ENCODE data around the gene MAPRE2.

MAPRE2 gene

DNA sequence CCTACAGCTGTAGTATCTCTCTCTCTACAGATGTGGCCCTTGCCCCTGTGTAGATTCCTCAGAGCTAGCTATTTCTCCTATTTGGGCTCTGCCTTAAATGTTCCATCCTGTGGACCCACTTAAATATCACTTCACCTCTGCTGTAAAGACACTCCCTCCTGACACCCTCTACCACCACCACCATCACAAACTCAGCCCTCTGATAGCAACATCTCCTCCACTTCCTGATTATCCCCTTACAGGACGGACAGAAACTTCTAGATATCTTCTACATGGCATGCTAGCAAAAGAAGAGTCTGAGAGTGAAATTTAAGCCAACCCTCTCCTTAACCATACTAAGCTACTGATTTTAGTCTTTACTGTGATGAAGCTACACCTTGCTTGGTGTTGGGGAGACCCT is 3.2 kb upstream of the MAPRE2 start:
- DNase-seq (ENCODE audit: low read depth): no peak

DNA sequence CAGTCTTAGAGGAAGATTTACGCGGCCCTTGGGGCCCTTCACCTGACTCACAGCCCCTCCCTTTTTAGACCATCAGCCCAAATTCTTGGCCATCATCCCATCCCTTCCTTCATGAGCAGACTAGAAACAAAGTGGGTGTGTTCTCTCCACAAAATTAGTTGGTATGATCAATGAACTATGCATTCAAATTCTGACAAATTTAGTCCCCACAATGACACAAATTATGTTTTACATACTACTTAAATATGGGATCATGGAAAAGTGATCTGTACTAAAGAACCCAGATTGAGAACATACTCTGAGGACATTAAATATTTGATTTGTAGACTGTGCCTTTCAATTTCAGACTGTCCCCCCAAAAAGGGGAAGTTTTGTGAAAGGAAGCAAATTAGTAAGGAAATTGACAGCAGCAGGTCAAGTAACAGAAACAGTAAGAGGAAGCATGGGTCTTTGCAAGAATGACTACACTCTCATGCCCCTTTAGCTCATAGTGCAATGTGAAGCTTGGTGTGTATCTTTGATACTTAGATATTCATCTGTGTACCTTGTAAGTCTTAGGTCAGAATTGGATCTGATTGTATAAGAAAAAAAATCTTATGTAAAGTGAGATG is 2.2 kb upstream of the MAPRE2 start:
- no peak for DNase-seq (ENCODE audit: low read depth)

DNA sequence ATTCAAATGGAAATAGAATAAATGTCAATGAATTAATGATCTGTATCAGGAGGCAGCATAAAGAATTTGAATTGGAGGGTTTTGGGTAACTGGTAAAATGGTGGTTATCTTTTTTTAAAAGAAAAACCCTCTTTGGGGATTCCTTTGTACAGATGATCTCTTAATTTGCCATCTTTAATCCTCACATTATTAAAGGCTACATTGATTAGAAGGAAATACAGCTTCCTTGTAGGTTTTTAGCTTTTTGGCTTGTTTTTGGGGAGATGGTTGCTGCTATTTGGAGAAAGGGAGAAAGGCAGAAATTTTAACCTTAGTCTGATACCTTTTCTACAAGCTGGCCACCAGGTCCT is 600 bp upstream of the MAPRE2 start:
- no peak for DNase-seq (ENCODE audit: low read depth)

DNA sequence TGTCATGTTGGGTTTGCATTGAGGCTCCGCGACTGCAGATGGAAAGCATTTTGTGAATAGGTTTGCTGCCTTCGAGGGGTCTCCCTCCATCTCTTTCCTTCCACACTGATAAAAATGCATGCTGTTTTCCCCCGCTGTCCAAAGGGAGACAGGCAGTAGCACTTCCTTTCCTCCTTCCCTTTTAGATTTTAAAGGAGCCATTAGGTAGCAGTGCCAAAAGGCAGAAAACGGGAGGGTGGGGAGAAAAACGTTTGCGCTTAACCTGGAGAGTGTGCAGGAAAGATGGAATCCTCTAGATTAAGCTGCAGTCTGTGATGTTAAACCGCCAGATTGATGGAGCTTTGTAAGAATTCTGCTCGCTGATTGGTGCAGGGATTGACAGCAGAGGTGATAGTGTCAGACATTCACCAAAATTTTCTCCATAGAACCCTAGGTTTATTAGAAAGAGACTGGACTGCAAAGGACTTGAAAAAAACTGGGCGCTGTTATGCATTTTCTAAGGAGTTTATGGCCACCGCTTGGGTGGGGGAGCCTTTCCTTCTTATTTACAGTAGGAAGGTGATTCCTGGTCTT is 688 bp downstream of the MAPRE2 start:
- no peak for DNase-seq (ENCODE audit: low read depth)

DNA sequence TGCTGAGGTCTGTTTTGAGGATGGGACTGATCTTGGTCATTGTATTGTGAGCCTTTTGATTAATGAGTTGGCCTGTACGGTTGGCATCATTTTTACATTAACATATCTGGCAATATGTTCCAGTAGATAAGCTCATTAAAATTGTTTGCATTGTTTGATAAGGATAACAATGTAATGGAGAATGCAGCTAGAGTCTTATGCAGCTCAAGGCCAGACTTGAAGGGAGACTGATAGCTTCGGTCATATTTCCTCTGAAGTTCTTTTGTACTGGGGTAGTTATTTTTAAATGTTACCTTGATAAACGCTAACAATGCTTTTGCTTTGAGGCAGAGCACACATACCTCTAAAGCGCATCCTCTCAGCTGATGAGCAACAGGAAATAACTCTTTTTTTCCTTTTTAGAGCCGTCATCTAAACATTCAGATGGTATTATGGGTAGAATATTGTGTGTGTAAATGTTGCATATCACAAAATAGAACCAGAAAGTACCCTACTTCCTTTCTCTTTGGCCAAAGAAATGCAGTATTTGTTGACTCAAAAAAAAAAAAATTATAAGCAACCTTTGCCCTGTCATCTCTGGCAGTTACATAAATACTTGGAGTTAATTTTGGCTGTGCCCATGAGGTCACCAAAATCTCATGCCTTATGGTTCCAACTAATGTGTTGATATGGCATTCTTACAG is 1.3 kb downstream of the MAPRE2 start:
- no peak for DNase-seq (ENCODE audit: low read depth)

DNA sequence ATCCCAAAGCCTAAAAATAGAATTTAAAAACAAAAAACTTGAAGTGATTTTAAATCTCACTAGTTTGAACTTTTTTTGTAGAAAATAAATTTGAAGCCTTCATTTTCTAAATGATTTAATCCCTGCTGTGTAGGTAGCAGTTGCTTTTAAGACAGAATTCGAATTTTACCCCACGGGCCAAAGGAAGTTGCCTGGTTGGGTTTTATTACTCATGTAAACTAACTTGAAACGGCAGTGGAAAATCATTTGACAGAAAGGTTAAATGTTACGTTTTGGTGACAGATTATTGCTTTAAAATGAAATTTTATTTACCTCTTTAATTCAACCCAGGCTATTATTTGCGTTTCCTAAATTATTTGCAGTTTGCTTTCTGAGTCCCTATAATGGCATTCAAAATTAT is 2.0 kb downstream of the MAPRE2 start:
- no peak for DNase-seq (ENCODE audit: low read depth)

DNA sequence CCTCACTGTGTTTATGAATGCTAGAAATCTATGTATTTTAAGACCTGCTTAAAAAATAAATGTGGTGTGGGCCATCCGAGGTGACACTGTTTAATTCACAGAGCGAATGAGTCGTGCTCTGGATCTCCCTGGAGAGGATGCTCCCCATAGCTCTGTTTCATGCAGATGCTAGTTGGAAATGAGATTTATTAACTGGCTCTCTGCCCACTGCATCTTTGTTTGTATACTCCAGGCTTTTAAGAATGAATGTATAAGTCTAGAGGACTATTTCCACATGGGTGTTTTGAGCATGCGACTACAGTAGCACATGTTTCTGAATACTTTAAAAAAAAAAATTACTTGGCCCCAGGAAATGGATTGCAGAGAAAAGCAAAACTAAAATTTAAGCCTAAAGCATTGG is 3.9 kb downstream of the MAPRE2 start:
- no peak for DNase-seq (ENCODE audit: low read depth)

DNA sequence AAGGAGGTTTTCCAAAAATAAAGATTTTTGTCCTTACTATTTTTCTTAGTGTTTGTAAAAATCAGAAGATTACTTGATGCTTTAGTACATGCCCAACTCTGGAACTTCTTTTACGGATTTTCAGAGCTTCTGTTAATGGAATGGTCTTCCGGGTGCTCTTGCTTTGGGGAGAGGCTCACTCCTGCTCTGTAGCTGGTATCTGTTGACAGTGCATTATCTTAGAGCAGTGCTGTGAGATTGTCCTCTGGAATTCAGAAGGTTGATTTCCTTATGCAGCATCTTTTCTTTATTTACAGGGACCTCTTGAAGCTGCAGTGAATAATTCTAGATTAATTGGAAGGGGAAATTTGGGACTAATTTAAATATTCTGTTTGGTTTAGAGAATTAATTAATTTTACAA is 4.6 kb downstream of the MAPRE2 start:
- DNase-seq (ENCODE audit: low read depth): no peak

DNA sequence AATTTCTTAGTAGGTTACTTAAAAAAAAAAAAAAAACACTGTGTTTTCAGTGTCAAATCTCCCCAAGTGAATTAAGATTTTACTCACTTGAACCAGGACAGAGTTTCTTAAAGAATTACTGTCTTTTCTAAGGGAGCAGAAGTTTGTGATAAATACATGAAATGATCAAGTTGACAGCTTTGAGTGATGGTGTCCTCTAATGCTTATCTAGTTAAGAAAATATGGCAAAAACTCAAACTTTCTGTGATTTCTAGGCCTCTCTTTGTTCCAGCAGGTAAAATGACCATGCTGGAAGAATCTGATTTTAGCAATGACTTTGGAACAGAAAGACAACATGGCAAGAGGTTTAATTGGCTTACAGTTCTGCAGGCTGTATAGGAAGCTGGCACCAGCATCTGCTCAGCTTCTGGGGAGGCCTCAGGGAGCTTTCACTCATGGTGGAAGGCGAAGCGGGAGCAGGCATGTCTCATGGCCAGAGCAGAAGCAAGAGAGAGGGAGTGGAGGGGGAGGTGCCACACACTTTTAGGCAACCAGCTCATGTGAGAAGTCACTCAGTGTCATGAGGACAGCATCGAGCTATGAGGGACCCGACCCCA is 6.6 kb downstream of the MAPRE2 start:
- no peak for DNase-seq (ENCODE audit: low read depth)

DNA sequence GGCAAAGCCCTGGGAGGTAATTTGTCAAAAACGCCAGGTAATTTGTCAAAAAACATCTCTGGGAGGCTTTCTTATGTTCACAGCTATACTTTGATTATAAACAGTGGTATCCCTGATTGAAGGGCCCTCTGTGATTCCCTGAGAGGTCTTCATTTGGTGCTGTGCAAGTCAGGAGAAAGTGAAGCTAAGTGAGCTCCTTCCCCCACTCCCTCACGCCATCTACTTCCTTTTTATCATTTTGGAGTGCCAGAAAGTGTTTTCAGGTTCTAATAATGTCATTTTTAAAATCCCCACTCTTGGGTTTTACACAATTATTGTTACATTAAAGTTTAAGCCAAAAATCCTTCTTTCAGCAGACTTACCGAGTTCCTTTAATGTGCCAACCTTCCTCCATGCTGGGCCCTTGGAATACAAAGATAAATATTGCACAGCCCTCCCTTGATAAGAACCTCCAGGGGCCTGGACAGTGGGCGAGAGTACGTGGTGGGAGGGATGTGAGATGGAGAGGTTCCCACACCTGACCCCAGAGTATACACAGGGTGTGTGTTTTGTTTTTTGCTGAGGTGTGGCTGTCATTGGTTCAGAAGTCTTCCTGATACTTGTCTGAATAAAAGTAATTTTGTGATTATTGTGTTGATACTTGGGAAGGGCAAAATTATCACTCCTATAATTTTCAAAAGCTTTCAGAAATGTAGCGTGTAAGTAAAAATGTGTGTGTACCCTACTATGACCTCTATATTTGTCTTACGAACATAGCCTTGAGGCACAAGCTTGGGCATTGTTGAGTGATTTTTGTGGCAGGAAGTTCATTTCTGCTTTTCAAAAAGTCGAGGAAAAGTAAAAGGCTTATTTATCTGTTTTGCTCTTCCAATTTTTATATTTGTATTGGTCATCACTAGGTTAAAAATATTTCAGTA is 8.2 kb downstream of the MAPRE2 start:
- DNase-seq (ENCODE audit: low read depth): no peak

DNA sequence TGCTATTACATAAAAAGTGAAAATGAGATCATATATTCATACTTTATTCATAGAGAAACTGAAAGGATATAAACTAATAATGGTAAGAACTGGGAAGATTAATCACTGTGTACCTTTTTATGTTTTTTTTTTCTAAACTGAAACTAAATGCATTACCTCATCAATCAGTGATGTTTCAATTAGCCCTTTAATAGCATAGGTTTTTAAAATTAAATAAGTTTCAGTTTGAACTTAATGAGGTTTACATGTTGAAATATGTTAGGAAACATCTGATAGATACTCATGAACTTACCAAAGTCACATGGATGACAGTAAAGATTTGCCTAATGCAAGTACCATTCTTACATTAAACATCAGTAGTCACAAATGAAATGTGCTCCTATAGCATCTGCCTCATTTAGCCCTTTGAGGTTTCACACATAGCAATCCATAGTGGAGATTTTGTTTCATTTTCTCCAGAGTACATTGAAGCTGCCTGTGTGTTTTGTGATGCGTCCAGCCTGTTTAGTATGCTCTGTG is 8.9 kb downstream of the MAPRE2 start:
- no peak for DNase-seq (ENCODE audit: low read depth)

DNA sequence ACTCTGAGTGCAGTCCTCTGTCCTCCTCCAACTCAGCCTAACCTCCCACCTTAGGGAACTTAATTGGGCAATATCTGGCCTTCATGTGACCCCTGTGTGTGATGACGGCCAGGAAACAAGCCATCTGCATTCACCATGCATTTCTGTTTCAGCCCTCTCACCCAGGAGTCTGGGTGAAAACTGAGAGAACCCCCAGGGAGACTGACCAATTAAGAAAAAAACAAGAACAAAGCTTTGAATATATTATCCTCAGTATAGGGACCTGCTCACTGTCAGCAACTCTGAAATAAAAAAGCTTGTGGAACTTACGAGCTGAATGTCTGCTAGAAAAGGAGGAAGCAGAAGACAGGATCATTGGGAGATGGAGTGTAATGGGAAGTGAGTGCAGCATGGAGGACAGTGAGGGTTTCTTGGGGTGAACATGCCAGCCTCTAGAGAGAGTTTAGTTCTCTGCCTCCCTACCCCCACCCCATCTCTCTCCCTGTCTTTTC is 9.5 kb downstream of the MAPRE2 start:
- no peak for DNase-seq (ENCODE audit: low read depth)

DNA sequence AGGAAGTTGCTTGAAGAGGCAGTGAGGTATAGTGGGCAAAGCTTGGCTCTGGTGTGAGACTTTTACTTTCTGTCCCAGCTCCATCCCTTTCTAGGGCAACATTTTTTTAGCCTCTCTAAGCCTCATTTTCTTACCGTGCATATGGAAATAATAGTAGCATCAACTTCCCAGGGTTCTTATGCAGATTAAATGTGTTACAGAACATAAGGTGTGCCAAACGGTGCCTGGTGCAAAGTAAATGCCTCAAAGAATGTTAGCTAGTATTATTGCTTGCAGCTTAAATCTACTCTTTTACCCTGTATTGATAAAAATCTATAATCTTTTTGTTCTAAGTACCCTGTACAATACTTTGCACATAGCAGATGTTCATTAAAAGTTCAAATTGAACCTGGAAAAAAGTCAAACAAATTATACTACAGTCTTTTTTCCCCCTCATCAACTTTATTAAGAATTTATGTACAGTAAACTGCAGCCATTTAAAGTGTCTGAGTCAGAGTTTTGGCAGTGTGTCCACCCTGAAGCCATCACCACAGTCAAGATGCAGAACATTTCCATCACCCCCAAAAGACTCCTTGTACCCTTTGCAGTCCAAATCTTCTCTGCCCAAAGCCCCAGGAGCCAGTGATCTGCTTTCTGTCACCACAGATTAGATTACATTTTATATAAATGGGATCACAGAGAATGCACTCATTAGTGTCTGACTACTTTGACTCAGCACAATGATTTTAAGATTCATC is 10.6 kb downstream of the MAPRE2 start:
- no peak for DNase-seq (ENCODE audit: low read depth)

DNA sequence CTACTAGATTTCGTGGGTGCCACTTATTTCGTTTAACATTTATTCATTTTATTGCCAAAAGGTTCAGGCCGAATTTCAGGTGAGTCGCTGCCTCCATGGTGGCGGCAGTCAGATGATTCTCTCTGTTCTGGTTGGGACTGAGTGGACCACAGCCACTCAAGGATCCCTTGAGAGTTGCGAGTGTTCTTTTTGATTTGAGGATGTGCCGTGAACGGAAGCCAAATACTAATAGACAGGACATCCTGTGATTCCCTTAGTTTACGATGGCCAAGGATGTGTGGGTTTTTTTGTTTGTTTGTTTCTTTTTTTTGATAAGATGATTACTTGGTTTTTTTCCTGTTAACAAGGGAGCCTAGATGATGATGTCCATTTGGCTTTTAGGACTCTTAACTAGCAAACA is 13.2 kb downstream of the MAPRE2 start:
- DNase-seq (ENCODE audit: low read depth): no peak

DNA sequence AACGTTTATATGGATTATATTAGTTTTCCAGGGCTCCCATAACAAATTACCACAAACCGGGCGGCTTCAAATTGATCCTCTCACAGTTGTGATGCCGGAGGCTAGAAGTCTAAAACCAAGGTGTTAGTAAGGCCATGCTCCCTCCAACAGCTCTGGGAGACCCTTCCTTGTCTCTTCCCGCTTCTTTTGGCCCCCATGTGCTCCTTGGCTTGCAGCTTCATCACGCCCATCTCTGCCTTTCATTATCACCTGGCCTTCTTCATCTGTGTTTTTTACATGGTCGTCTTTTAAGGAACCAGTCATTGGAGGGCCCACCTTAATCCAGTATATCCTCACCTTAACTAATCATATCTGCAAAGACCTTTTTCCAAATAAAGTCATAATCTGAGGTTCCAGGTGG is 13.9 kb downstream of the MAPRE2 start:
- no peak for DNase-seq (ENCODE audit: low read depth)

DNA sequence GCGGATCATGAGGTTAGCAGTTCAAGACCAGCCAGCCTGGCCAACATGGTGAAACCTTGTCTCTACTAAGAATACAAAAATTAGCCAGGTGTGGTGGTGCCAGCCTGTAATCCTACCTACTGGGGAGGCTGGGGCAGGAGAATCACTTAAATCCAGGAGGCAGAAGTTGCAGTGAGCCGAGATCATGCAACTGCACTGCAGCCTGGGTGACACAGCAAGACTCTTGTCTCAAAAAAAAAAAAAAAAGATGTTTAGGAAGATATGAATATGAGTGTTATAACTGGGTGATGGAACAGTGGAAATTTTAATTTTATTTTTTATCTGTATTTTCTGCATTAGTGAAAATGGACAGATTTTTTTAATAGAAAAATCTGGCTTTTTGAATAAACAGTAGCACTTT is 14.5 kb downstream of the MAPRE2 start:
- no peak for DNase-seq (ENCODE audit: low read depth)

DNA sequence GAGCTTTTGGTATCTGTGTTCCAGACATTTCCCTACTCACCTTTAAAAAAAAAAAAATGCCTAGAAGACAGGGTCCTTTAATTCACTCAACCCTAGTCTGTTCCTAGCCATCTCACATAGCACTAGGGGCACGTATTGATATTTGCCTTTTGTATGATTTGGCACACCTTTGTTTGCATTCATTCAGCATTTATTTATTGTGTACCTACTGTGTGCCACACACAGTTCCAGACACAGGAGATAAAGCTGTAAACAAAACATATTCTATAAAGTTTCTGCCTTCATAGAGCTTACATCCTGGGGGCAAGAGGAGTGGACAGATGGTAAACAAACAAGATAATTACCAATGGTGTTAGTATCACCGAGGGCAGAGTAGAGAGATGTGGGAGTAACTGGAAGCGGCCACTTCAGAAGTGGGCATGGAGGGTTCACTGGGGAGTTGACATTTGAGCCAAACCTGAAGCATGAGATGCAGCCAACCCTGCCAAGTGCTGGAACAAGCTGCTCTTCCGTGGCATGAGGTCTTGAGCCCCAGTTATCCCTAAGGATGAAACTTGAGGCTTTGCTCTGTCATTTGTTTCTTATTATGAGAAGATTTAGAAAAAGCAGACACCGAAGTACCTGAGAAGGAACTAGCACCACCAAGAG is 18.2 kb downstream of the MAPRE2 start:
- no peak for DNase-seq (ENCODE audit: low read depth)

DNA sequence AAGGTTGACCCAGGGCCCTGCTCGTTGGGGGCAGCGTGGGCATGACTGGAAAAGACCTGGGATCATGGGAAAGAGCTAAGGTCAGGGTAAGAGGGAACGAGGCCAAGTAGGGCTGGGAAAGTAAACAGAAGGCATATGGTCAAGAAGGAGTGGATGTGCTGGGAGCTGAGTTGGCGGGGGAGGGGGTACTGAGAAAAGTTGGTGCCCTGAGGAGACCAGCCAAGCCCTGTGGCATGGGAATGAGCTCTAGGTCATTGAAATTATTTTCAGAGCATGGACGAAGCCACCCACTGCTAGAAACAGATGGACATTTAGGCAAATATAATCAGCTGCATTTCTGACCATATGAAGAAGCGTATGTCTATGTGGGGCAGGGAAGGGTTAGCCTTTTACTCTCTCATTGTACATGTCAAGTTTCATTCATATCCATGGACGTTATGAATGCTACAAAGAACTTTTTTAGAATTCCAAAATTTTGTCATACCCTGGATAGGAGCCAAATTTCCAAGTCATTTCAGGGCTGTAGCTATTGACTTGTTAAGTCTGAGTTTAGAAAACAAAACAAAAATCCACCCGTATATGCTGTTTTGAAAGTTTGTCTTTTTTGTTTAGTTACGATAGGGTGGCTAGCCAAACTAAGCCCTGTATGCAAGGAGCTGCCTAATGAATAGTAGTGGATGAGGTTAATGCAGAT is 19.1 kb downstream of the MAPRE2 start:
- DNase-seq (ENCODE audit: low read depth): no peak

DNA sequence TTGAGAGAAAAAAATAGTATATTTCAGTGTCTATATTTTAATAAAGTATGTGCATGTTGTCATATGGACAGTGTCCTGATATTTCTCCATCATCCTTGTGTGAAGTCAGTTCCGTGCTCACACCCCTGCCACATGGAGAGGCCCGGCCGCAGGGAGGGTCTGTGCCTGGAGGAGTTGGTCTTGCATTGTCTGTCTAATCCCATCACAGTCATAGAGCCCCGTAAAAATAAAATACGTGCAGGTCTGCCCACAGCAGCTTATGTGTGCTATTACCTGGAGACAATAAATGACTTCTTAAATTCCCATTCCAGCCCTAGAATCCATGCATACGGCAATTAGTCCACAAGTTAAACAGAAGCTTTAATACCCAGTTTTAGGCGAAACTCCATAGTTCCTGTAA is 20.1 kb downstream of the MAPRE2 start:
- DNase-seq (ENCODE audit: low read depth): no peak

DNA sequence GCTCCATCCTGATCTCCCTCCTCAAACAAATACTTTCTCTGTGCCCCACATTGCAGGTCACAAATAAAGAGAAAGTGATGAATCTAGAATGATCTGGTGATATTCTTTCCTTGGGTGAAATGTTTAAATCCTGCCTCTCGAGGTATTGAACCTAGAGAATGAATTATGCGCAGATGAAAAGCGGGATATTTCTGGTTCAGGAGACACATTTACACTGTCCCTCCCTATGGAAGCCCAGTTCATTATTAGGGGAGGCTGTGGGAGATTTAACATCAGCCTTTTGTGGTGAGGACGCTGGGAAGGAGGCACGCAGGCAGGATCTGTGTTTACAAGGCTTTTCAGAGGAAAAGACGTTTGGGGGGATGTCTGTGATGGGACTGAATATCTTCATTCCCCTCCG is 20.6 kb downstream of the MAPRE2 start:
- no peak for DNase-seq (ENCODE audit: low read depth)

Data from stimulated activated CD8-positive, alpha-beta memory T cell treated with anti-CD3 and anti-CD28 coated beads, Interleukin-15, amount 100 ng/mL, for 24 hours (primary cell).